Thymus (tissue), 11 donors: ENCODE data around the gene CCR8. TPM values are rescaled to one million over a fixed set of nuclear protein-coding genes. Genes with fewer than 3 reads are reported as not detected.

Source experiments
- DNase-seq, 9 donors: peaks; one replicate each; pipeline ENCODE4 v3.0.0-alpha.2; 2013; ENCODE audit warnings: low spot score in 9 of 9, low read depth in 6 of 9, missing footprints in 1 of 9
- H3K27ac ChIP-seq, 2 donors: one replicate each; pipeline ENCODE4 v1.5.1; 2013; ENCODE audit warnings: control low read depth in 1 of 2, low read depth in 1 of 2, low read length in 1 of 2, mild to moderate bottlenecking in 1 of 2, moderate library complexity in 1 of 2
- H3K27me3 ChIP-seq, 2 donors: one replicate each; pipeline ENCODE4 v1.5.1; 2013; ENCODE audit warnings: low read length in 1 of 2; ENCODE audit not compliant: control insufficient read depth in 2 of 2, insufficient read depth in 1 of 2
- H3K36me3 ChIP-seq, 2 donors: one replicate each; pipeline ENCODE4 v1.5.1; 2013; ENCODE audit warnings: low read length in 1 of 2, mild to moderate bottlenecking in 1 of 2, moderate library complexity in 1 of 2; ENCODE audit not compliant: control insufficient read depth in 2 of 2, insufficient read depth in 2 of 2
- H3K4me1 ChIP-seq, 2 donors: one replicate each; pipeline ENCODE4 v1.5.1; 2013; ENCODE audit warnings: low read length in 2 of 2; ENCODE audit not compliant: control insufficient read depth in 2 of 2, insufficient read depth in 2 of 2
- H3K4me3 ChIP-seq, 2 donors: one replicate each; pipeline ENCODE4 v1.5.1; 2013; ENCODE audit warnings: low read length in 2 of 2, control low read depth in 1 of 2, mild to moderate bottlenecking in 1 of 2
- H3K9me3 ChIP-seq, 2 donors: one replicate each; pipeline ENCODE4 v1.5.1; 2013; ENCODE audit warnings: low read length in 1 of 2, mild to moderate bottlenecking in 1 of 2; ENCODE audit not compliant: control insufficient read depth in 2 of 2, insufficient read depth in 1 of 2
- WGBS: extraction: QIAGEN DNeasy Blood & Tissue Kit; methylation state at CpG from one replicate; pipeline ENCODE4 v1.1.7; 2013; 5-methylcytosine and 5-hydroxymethylcytosine counted together
- polyA plus RNA-seq: library from polyadenylated mRNA; stranded (reverse); fragments of 200-250 nt; gene quantifications from one replicate; pipeline ENCODE4 v1.2.3, GENCODE V29; 2013
- total RNA-seq: library from RNA; stranded (reverse); fragments of 120-200 nt; gene quantifications from one replicate; pipeline ENCODE4 v1.2.4, GENCODE V29; 2013
- donor health status: healthy.

CCR8 gene
- total and polyA plus RNA-seq, 2 donors = 1.8 to 2.1 TPM

GRCh38 chr3:39334205-39334604 lies 4.7 kb downstream of the CCR8 start:
- Histone ChIP-seq H3K36me3 (no peaks in the 10 kb centered on the region), H3K27me3 (no peaks in the 10 kb centered on the region), H3K27ac (no peak overlapping the region), H3K4me3 (no peak overlapping the region), H3K4me1 (peaks cover 14 to 16% of the 10 kb centered on the region in 2 donors), H3K9me3 (no peaks in the 10 kb centered on the region)
- DNase-seq = no peak
- 96% methylated on average over 4 of the region's 4 CpGs for WGBS

GRCh38 chr3:39338201-39338600 lies 8.7 kb downstream of the CCR8 start:
- Histone ChIP-seq H3K27ac (no peak overlapping the region), H3K9me3 (no peaks in the 10 kb centered on the region), H3K36me3 (no peaks in the 10 kb centered on the region), H3K4me1 (peaks cover 0 to 3% of the 10 kb centered on the region in 2 donors), H3K27me3 (no peaks in the 10 kb centered on the region), H3K4me3 (no peak overlapping the region)
- DNase-seq = no peak
- 95% methylated on average over 1 of the region's 1 CpG for WGBS

GRCh38 chr3:39339086-39339485 lies 9.6 kb downstream of the CCR8 start:
- Histone ChIP-seq H3K4me1 (peaks cover 0 to 3% of the 10 kb centered on the region in 2 donors), H3K36me3 (no peaks in the 10 kb centered on the region), H3K9me3 (no peaks in the 10 kb centered on the region), H3K27ac (no peak overlapping the region), H3K4me3 (no peak overlapping the region), H3K27me3 (no peaks in the 10 kb centered on the region)
- 100% methylated on average over 1 of the region's 1 CpG for WGBS
- no peak for DNase-seq

GRCh38 chr3:39343076-39343717 lies 13.7 kb downstream of the CCR8 start:
- WGBS = 98% methylated on average over 1 of the region's 1 CpG
- H3K4me3 ChIP-seq = no peak overlapping the region
- H3K27ac ChIP-seq = no peak overlapping the region
- H3K27me3 ChIP-seq = no peaks in the 10 kb centered on the region
- H3K4me1 ChIP-seq = peaks cover 7 to 20% of the 10 kb centered on the region in 2 donors
- H3K36me3 ChIP-seq = no peaks in the 10 kb centered on the region
- no peaks in the 10 kb centered on the region for H3K9me3 ChIP-seq
- DNase-seq = no peak

- DNase-seq = no peak
- Histone ChIP-seq H3K4me1 (peaks cover 8 to 22% of the 10 kb centered on the region in 2 donors), H3K27ac (no peak overlapping the region), H3K9me3 (no peaks in the 10 kb centered on the region), H3K4me3 (no peak overlapping the region), H3K36me3 (no peaks in the 10 kb centered on the region), H3K27me3 (no peaks in the 10 kb centered on the region)
Measured at GRCh38 chr3:39343760-39344159, 14.3 kb downstream of the CCR8 start.

GRCh38 chr3:39344746-39345344 lies 15.3 kb downstream of the CCR8 start:
- H3K4me3 ChIP-seq = no peak overlapping the region
- no peak for DNase-seq
- H3K27me3 ChIP-seq = no peaks in the 10 kb centered on the region
- no peaks in the 10 kb centered on the region for H3K36me3 ChIP-seq
- H3K27ac ChIP-seq = no peak overlapping the region
- no peaks in the 10 kb centered on the region for H3K9me3 ChIP-seq
- H3K4me1 ChIP-seq = peaks cover 13 to 31% of the 10 kb centered on the region in 2 donors

GRCh38 chr3:39346785-39347585 lies 17.5 kb downstream of the CCR8 start:
- Histone ChIP-seq H3K36me3 (no peaks in the 10 kb centered on the region), H3K27ac (peak overlapping the region; percentile 38 to 54), H3K9me3 (no peaks in the 10 kb centered on the region), H3K4me1 (peaks cover 26 to 52% of the 10 kb centered on the region in 2 donors), H3K27me3 (no peaks in the 10 kb centered on the region), H3K4me3 (no peak overlapping the region)
- 25% methylated on average over 2 of the region's 2 CpGs for WGBS
- DNase-seq = peak in 1 of 9 donors; percentile 61

- H3K27me3 ChIP-seq = no peaks in the 10 kb centered on the region
- peaks cover 26 to 57% of the 10 kb centered on the region in 2 donors for H3K4me1 ChIP-seq
- WGBS = 44% methylated on average over 3 of the region's 3 CpGs
- H3K36me3 ChIP-seq = no peaks in the 10 kb centered on the region
- H3K9me3 ChIP-seq = no peaks in the 10 kb centered on the region
- H3K4me3 ChIP-seq = no peak overlapping the region
- H3K27ac ChIP-seq = peak overlapping the region in 1 of 2 donors; percentile 54
- DNase-seq = no peak
Measured at GRCh38 chr3:39347586-39347876, 18.0 kb downstream of the CCR8 start.

- Histone ChIP-seq H3K4me1 (peaks cover 26 to 58% of the 10 kb centered on the region in 2 donors), H3K4me3 (no peak overlapping the region), H3K9me3 (no peaks in the 10 kb centered on the region), H3K36me3 (no peaks in the 10 kb centered on the region), H3K27ac (peak overlapping the region in 1 of 2 donors; percentile 31), H3K27me3 (no peaks in the 10 kb centered on the region)
- 91% methylated on average over 3 of the region's 3 CpGs for WGBS
- DNase-seq = no peak
Measured at GRCh38 chr3:39349080-39349479, 19.6 kb downstream of the CCR8 start.
